ENCODE measurements around the gene GPX3. TPM values are rescaled to one million over a fixed set of nuclear protein-coding genes. Genes with fewer than 3 reads are reported as not detected.

The GPX3 gene
- total and polyA plus RNA-seq, 12 donors, result 208 to 1,234 (median 702) TPM

- DNase-seq (no peak), ATAC-seq (peak in 2 of 8 donors; percentile 39 to 52)
- intact Hi-C loops (cut with DNase I), result no loop called here
- Histone ChIP-seq H3K27me3 (no peaks in the 10 kb centered on the region), H3K36me3 (peaks cover 0 to 51% (median 0%) of the 10 kb centered on the region in 9 donors), H3K4me3 (no peak overlapping the region), H3K27ac (peak overlapping the region in 4 of 10 donors; percentile 18 to 51 (median 30)), H3K9me3 (no peaks in the 10 kb centered on the region), H3K4me1 (peaks cover 10 to 74% (median 70%) of the 10 kb centered on the region in 9 donors)
- 79 to 83% methylated on average over 5 of the region's 5 CpGs for WGBS, 2 donors
- no peak for TF ChIP-seq CTCF (IDR thresholded peaks at IDR 0.05)
These were observed 55.4 kb downstream of the GPX3 start for GRCh38 chr5:151075698-151076331.

GRCh38 chr5:151076616-151077015, 56.2 kb downstream of the GPX3 start:
- Histone ChIP-seq H3K4me1 (peaks cover 10 to 68% (median 65%) of the 10 kb centered on the region in 9 donors), H3K27ac (peak overlapping the region in 2 of 10 donors; percentile 18 to 51), H3K4me3 (no peak overlapping the region), H3K9me3 (no peaks in the 10 kb centered on the region), H3K27me3 (no peaks in the 10 kb centered on the region), H3K36me3 (peaks cover 0 to 43% (median 0%) of the 10 kb centered on the region in 9 donors)
- intact Hi-C loops (cut with DNase I), result no loop called here
- 93 to 94% methylated on average over 6 of the region's 6 CpGs for WGBS, 2 donors
- no peak for TF ChIP-seq CTCF (IDR thresholded peaks at IDR 0.05)
- DNase-seq (no peak), ATAC-seq (no peak)

- Histone ChIP-seq H3K4me1 (peaks cover 7 to 68% (median 64%) of the 10 kb centered on the region in 9 donors), H3K36me3 (peaks cover 0 to 41% (median 0%) of the 10 kb centered on the region in 9 donors), H3K4me3 (no peak overlapping the region), H3K27me3 (no peaks in the 10 kb centered on the region), H3K9me3 (no peaks in the 10 kb centered on the region), H3K27ac (no peak overlapping the region)
- DNase-seq (no peak), ATAC-seq (no peak)
- TF ChIP-seq CTCF (IDR thresholded peaks at IDR 0.05), result no peak
- WGBS, 2 donors, result 95 to 96% methylated on average over 9 of the region's 9 CpGs
- intact Hi-C loops (cut with DNase I), result no loop called here
These were observed 57.0 kb downstream of the GPX3 start for GRCh38 chr5:151077419-151077818.

- 95 to 96% methylated on average over 3 of the region's 3 CpGs for WGBS, 2 donors
- no peaks in the 10 kb centered on the region for H3K27me3 ChIP-seq
- intact Hi-C loops (cut with DNase I), result loop anchor here in 1 of 10 donors (2.0 kb wide), 1 partner anchor 37 kb away; no protein-coding TSS in a partner anchor
- no peak for TF ChIP-seq CTCF (IDR thresholded peaks at IDR 0.05)
- H3K4me1 ChIP-seq, result peaks cover 10 to 68% (median 64%) of the 10 kb centered on the region in 9 donors
- no peak overlapping the region for H3K4me3 ChIP-seq
- ATAC-seq (no peak), DNase-seq (no peak)
- peaks cover 0 to 41% (median 0%) of the 10 kb centered on the region in 9 donors for H3K36me3 ChIP-seq
- no peaks in the 10 kb centered on the region for H3K9me3 ChIP-seq
- peak overlapping the region in 5 of 10 donors; percentile 42 to 100 (median 100) for H3K27ac ChIP-seq
These were observed 57.6 kb downstream of the GPX3 start for GRCh38 chr5:151077967-151078366.

Other genes starting within 250 kb of the GPX3 start
- gene SMIM3, start 241.8 kb upstream of the GPX3 start, total RNA-seq, result 10 to 100 TPM in 6 of 10 donors, 1 to 10 TPM in 4; 7.1 to 24.2 (median 10.9) TPM
- 10 to 100 TPM; 18.8 to 41.5 TPM for gene SMIM3, start 241.8 kb upstream of the GPX3 start, polyA plus RNA-seq
- gene IRGM, start 174.1 kb upstream of the GPX3 start, total RNA-seq, result not detected
- under 1 TPM in 1 of 2 donors, not detected in 1; 0.06 TPM for gene IRGM, start 174.1 kb upstream of the GPX3 start, polyA plus RNA-seq
- gene ZNF300, start 115.6 kb upstream of the GPX3 start, total RNA-seq, result 1 to 10 TPM in 4 of 10 donors, under 1 TPM in 6; 0.51 to 1.5 (median 0.83) TPM
- gene ZNF300, start 115.6 kb upstream of the GPX3 start, polyA plus RNA-seq, result 1 to 10 TPM; 1.4 to 4.8 TPM
- gene TNIP1, start 60.4 kb downstream of the GPX3 start, total RNA-seq, result 100 to 1,000 TPM; 113 to 130 (median 125) TPM
- 10 to 100 TPM; 63.8 to 78.1 TPM for gene TNIP1, start 60.4 kb downstream of the GPX3 start, polyA plus RNA-seq
- gene ANXA6, start 137.2 kb downstream of the GPX3 start, total RNA-seq, result 100 to 1,000 TPM; 182 to 275 (median 219) TPM
- gene ANXA6, start 137.2 kb downstream of the GPX3 start, polyA plus RNA-seq, result 100 to 1,000 TPM; 137 to 162 TPM
- gene CCDC69, start 203.5 kb downstream of the GPX3 start, total RNA-seq, result 100 to 1,000 TPM in 7 of 10 donors, 10 to 100 TPM in 3; 74.9 to 172 (median 104) TPM
- gene CCDC69, start 203.5 kb downstream of the GPX3 start, polyA plus RNA-seq, result 100 to 1,000 TPM in 1 of 2 donors, 10 to 100 TPM in 1; 50.8 to 191 TPM
- gene GM2A, start 232.6 kb downstream of the GPX3 start, total RNA-seq, result 10 to 100 TPM; 30.5 to 47.1 (median 36.5) TPM
- gene GM2A, start 232.6 kb downstream of the GPX3 start, polyA plus RNA-seq, result 10 to 100 TPM; 18.1 to 19.9 TPM

Data from heart right ventricle (tissue), 16 donors.